ENCODE measurements around the gene GALE. TPM values are rescaled to one million over a fixed set of nuclear protein-coding genes. Genes with fewer than 3 reads are reported as not detected.
A peak's percentile ranks its signal among the peaks of the same experiment; 100 is the strongest.

Gene GALE
- total RNA-seq, 1 donor from 2014 or later: 47.2 TPM

GRCh38 chr1:23793018-23793781 is 7.4 kb downstream of the GALE start:
- Mint-ChIP-seq H3K36me3 (ENCODE audit: low read depth) (peaks cover under 1% of the 10 kb centered on the region), H3K27ac (ENCODE audit: unreplicated experiment) (no peak overlapping the region), H3K27me3 (ENCODE audit: low read depth) (peaks cover 3% of the 10 kb centered on the region), H3K9me3 (no peaks in the 10 kb centered on the region), H3K4me1 (peaks cover 18% of the 10 kb centered on the region), H3K4me3 (peak overlapping the region; percentile 41)
- no peak for DNase-seq (ENCODE audit: low read depth, low spot score)
- TF ChIP-seq, protein P1, sequence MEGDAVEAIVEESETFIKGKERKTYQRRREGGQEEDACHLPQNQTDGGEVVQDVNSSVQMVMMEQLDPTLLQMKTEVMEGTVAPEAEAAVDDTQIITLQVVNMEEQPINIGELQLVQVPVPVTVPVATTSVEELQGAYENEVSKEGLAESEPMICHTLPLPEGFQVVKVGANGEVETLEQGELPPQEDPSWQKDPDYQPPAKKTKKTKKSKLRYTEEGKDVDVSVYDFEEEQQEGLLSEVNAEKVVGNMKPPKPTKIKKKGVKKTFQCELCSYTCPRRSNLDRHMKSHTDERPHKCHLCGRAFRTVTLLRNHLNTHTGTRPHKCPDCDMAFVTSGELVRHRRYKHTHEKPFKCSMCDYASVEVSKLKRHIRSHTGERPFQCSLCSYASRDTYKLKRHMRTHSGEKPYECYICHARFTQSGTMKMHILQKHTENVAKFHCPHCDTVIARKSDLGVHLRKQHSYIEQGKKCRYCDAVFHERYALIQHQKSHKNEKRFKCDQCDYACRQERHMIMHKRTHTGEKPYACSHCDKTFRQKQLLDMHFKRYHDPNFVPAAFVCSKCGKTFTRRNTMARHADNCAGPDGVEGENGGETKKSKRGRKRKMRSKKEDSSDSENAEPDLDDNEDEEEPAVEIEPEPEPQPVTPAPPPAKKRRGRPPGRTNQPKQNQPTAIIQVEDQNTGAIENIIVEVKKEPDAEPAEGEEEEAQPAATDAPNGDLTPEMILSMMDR (conservative IDR thresholded peaks at IDR 0.05): no peak

DNA sequence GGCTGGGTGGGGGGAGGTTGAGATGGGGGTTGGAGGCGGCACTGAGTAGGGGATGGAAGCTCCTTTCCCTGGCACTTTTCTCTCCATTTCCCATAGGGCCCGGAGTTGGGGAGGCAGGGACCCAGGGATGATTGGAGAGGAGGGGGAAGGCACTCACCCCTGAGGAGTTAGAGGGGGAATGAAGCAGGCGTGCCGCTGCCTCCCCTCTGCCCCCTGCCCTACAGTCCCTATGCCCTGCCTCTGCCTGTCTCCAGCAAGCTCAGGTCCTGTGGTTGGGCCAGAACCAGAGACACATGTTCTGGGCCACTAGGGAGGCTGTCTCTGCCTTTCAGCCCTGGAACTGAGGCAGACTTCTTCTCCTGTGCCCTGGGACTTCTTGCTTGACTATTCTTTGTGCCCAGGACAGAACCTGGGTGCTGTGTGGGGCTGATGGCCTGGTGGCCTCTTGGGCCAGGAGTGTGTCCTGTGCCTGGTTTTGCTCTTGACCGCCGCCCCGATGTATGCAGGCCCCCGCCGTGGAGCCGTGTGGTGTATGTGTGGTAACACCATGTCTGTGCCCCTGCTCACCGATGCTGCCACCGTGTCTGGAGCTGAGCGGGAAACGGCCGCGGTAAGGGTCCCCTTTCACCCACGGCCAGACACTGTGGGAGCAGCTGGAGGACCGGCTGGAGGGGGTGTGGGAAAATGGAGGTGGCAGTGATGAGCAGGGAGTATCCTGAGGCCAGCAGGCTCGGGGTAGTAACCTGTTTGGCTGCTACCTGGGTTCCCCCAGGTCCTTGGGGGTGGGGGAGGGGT is 8.2 kb downstream of the GALE start:
- peaks cover 7% of the 10 kb centered on the region for H3K36me3 Mint-ChIP-seq (ENCODE audit: low read depth)
- DNase-seq (ENCODE audit: low read depth, low spot score): no peak
- TF ChIP-seq, protein P1 (conservative IDR thresholded peaks at IDR 0.05): no peak
- H3K27ac Mint-ChIP-seq (ENCODE audit: unreplicated experiment): no peak overlapping the region
- H3K9me3 Mint-ChIP-seq: no peaks in the 10 kb centered on the region
- H3K27me3 Mint-ChIP-seq (ENCODE audit: low read depth): peaks cover 3% of the 10 kb centered on the region
- H3K4me1 Mint-ChIP-seq: peaks cover 18% of the 10 kb centered on the region
- H3K4me3 Mint-ChIP-seq: peak overlapping the region; percentile 99

- DNase-seq (ENCODE audit: low read depth, low spot score): no peak
Observed at GRCh38 chr1:23791516-23792047, 9.0 kb downstream of the GALE start.

DNA sequence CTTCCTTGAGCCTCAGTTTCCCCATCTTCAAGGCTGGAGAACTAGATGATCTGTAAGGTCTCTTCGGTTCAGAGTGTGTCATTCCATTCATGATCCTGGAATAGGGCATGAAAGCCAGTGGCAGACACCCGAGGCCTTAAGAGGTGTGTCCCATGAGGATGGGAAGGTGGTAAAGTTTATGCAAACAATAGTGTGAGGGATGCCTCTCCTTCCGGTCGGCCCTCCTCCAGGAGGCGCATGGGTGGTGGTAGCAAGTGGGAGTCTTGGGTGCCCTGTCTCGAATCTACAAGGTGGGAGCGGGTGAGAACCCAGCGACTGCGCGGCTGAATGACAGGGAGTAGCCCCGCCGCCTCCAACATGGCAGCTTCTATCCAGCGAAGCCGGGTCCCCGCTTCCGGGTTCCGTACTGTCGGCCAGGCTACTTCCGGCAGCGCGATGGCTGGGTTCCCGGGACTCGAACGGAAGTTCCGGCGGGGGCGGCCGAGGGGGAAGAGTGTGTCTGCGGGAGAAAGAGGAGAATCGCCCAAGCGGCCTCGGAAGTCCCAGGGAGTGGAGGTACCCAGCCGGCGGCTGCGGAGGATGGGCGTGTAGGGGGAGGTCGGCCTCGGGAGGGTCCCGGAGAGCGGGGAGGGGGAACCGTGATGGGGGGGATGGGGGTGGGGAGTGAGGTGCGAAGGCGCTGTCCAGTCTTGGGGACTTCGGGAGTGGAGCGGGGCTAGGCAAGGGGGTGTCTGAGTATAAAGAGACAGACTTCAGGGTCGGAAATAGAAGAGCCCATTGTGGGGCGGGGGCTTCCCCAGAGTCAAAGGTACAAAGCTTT is 9.6 kb downstream of the GALE start, which contains the start of gene LYPLA2:
Gene LYPLA2, plus strand, starts transcription at position 450 of the 820 bp plus-strand sequence. CDS start 1,538 bp downstream, outside the sequence.
- peak; percentile 86 for DNase-seq (ENCODE audit: low read depth, low spot score)
- Mint-ChIP-seq H3K27me3 (ENCODE audit: low read depth) (peaks cover 3% of the 10 kb centered on the region), H3K4me1 (peaks cover 18% of the 10 kb centered on the region), H3K9me3 (no peaks in the 10 kb centered on the region), H3K4me3 (peak within 1 kb of the TSS; percentile 99), H3K27ac (ENCODE audit: unreplicated experiment) (peak within 1 kb of the TSS; percentile 91), H3K36me3 (ENCODE audit: low read depth) (peaks cover 14% of the 10 kb centered on the region)
- TF ChIP-seq, protein P1 (conservative IDR thresholded peaks at IDR 0.05): no peak

More at GRCh38 chr1:23791516-23792047, 9.0 kb downstream of the GALE start:
- TF ChIP-seq, protein P1 (conservative IDR thresholded peaks at IDR 0.05): no peak
- H3K27ac Mint-ChIP-seq (ENCODE audit: unreplicated experiment): peak overlapping the region; percentile 91
- H3K36me3 Mint-ChIP-seq (ENCODE audit: low read depth): peaks cover 10% of the 10 kb centered on the region
- no peaks in the 10 kb centered on the region for H3K9me3 Mint-ChIP-seq
- H3K4me1 Mint-ChIP-seq: peaks cover 18% of the 10 kb centered on the region
- peaks cover 3% of the 10 kb centered on the region for H3K27me3 Mint-ChIP-seq (ENCODE audit: low read depth)
- peak overlapping the region; percentile 99 for H3K4me3 Mint-ChIP-seq

DNA sequence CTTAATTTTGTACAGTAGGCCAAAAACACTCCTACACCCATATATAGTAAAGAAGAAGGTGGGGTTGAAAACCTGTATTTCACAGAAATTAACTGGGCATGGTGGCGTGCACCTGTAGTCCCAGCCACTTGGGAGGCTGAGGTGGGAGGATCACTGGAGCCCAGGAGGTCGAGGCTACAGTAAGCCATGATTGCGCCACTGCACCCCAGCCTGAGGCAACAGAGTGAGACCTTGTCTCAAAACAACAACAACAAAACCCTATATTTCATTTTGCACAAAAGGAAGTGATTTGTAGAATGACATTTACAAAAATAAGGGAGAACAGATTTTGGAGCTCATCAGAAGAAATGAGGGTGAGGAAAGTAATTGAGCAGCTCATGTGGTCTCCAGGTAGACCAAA is 11.9 kb downstream of the GALE start:
- Mint-ChIP-seq H3K9me3 (no peaks in the 10 kb centered on the region), H3K27me3 (ENCODE audit: low read depth) (peaks cover 3% of the 10 kb centered on the region), H3K4me3 (peak overlapping the region; percentile 83), H3K27ac (ENCODE audit: unreplicated experiment) (no peak overlapping the region), H3K36me3 (ENCODE audit: low read depth) (peaks cover 15% of the 10 kb centered on the region), H3K4me1 (peaks cover 18% of the 10 kb centered on the region)
- TF ChIP-seq, protein P1 (conservative IDR thresholded peaks at IDR 0.05): no peak
- DNase-seq (ENCODE audit: low read depth, low spot score): no peak
